ENCODE data around the gene TMUB1.

TMUB1 gene

GRCh38 chr7:151101621-151102396, 18.5 kb upstream of the TMUB1 start:
- no peak for DNase-seq

- DNase-seq, result no peak
Measured at GRCh38 chr7:151100921-151101320, 17.6 kb upstream of the TMUB1 start.

GRCh38 chr7:151099486-151100211, 16.4 kb upstream of the TMUB1 start:
- DNase-seq, result no peak

- DNase-seq, result no peak
Measured at GRCh38 chr7:151095828-151096475, 12.7 kb upstream of the TMUB1 start.

- no peak for DNase-seq
Measured at GRCh38 chr7:151095123-151095797, 12.0 kb upstream of the TMUB1 start.

- DNase-seq, result no peak
Measured at GRCh38 chr7:151094675-151095074, 11.4 kb upstream of the TMUB1 start.

GRCh38 chr7:151093748-151094147, 10.5 kb upstream of the TMUB1 start:
- no peak for DNase-seq

- no peak for DNase-seq
Measured at GRCh38 chr7:151091988-151092387, 8.7 kb upstream of the TMUB1 start.

- no peak for DNase-seq
Measured at GRCh38 chr7:151091431-151091830, 8.1 kb upstream of the TMUB1 start.

- DNase-seq, result no peak
Measured at GRCh38 chr7:151091003-151091402, 7.7 kb upstream of the TMUB1 start.

- DNase-seq, result no peak
Measured at GRCh38 chr7:151089893-151090730, 6.8 kb upstream of the TMUB1 start.

- DNase-seq, result no peak
Measured at GRCh38 chr7:151088856-151089699, 5.8 kb upstream of the TMUB1 start.

GRCh38 chr7:151088019-151088855, 4.9 kb upstream of the TMUB1 start:
- no peak for DNase-seq

GRCh38 chr7:151087245-151088018, 4.1 kb upstream of the TMUB1 start:
- DNase-seq, result no peak

- no peak for DNase-seq
Measured at GRCh38 chr7:151086802-151087244, 3.5 kb upstream of the TMUB1 start.

GRCh38 chr7:151085691-151086620, 2.7 kb upstream of the TMUB1 start, which contains the start of gene AGAP3:
TSS of gene AGAP3 (plus strand) at chr7:151086475. CDS start at chr7:151086742, 267 bp downstream.
- peak; percentile 29 for DNase-seq

GRCh38 chr7:151085329-151085690, 2.0 kb upstream of the TMUB1 start:
- no peak for DNase-seq

- DNase-seq, result no peak
Measured at GRCh38 chr7:151083824-151084160, 499 bp upstream of the TMUB1 start.

Data from activated CD4-positive, alpha-beta T cell treated with anti-CD3 and anti-CD28 coated beads for 1 hour (primary cell).